HCT116 (cell line): Measurements from ENCODE around the gene PTTG1IP. TPM values are rescaled to one million over a fixed set of nuclear protein-coding genes. Genes with fewer than 3 reads are reported as not detected.

ENCODE experiments used
- ATAC-seq: fragments of 200-7000 bp; cut with Tn5 transposase; 2 replicates; pipeline ENCODE4 v1.9.1; 2020; ENCODE audit warnings: mild to moderate bottlenecking, moderate library complexity
- BruUV-seq: library from RNA; stranded (reverse); fragments of 400-500 nt; replicated peaks from 2 replicates; lab custom pipeline; 2021; lab: Mats Ljungman, UMichigan
- CTCF ChIA-PET: fragments of 300-600 bp; sonication (Branson Sonifier 250); formaldehyde crosslinking; loops from one replicate; lab custom pipeline; 2021; ENCODE audit warnings: antibody characterized with exemption; lab: Charles Lee
- POLR2A ChIA-PET: fragments of 300-600, 350-600 bp; sonication (Branson Sonifier 250); formaldehyde crosslinking; loops from one replicate; lab custom pipeline; 2021; ENCODE audit warnings: antibody characterized with exemption; lab: Charles Lee
- RAD21 ChIA-PET, 2 experiments: fragments of 300-600 bp; sonication (Branson Sonifier 250); formaldehyde crosslinking; loops; one replicate each; lab custom pipeline; 2023; ENCODE audit warnings: low total read pairs in 2 of 2; ENCODE audit not compliant: uncharacterized antibody in 2 of 2, unreplicated experiment in 2 of 2, low non-redundant PET in 1 of 2; lab: Charles Lee
- DNase-seq: peaks from one replicate; pipeline ENCODE4 v3.0.0-alpha.2; 2010; ENCODE audit warnings: low read depth, low spot score
- H2AFZ ChIP-seq: fragments of 200-600 bp; shearing (Covaris generic), sonication (generic); 2 replicates; pipeline ENCODE4 v1.6.1; 2017; ENCODE audit warnings: low read depth, mixed run types, mixed read lengths, antibody characterized with exemption, low read length; ENCODE audit not compliant: poor library complexity, severe bottlenecking
- H3K27ac ChIP-seq: 2 replicates; pipeline ENCODE4 v1.5.1; 2012; ENCODE audit warnings: low read depth, low read length
- H3K27me3 ChIP-seq: fragments of 200-600 bp; sonication (generic); 2 replicates; pipeline ENCODE4 v1.6.1; 2016; ENCODE audit warnings: mixed run types, low read length, mixed read lengths; ENCODE audit not compliant: insufficient read depth
- H3K36me3 ChIP-seq, 2 experiments: fragments of 200-500 bp in 1 of 2; fragments of 200-600 bp in 1 of 2; sonication (Bioruptor generic) in 1 of 2; sonication (generic) in 1 of 2; 2 replicates each; pipeline versions ENCODE4 v1.5.1 to v1.6.1; 2014 to 2016; ENCODE audit warnings: low read length in 2 of 2, inconsistent platforms in 1 of 2, mixed read lengths in 1 of 2, mixed run types in 1 of 2; ENCODE audit not compliant: insufficient read depth in 2 of 2, control insufficient read depth in 1 of 2
- H3K4me1 ChIP-seq, 2 experiments: fragments of 200-600 bp in 1 of 2; sonication (generic) in 1 of 2; 2 replicates each; pipeline versions ENCODE4 v1.5.1 to v1.6.1; 2012 to 2017; ENCODE audit warnings: low read length in 2 of 2, inconsistent platforms in 1 of 2, mild to moderate bottlenecking in 1 of 2, mixed read lengths in 1 of 2, mixed run types in 1 of 2, moderate library complexity in 1 of 2; ENCODE audit not compliant: insufficient read depth in 2 of 2, control insufficient read depth in 1 of 2
- H3K4me2 ChIP-seq: fragments of 200-600 bp; sonication (generic); 2 replicates; pipeline ENCODE4 v1.6.1; 2017; ENCODE audit warnings: mixed run types, low read length, mixed read lengths
- H3K4me3 ChIP-seq, 2 experiments: fragments of 200-600 bp in 1 of 2; sonication (generic) in 1 of 2; replicated peaks in 1 of 2; 2 replicates each; pipeline ENCODE4 v1.5.1; 2011 to 2016; ENCODE audit warnings: low read length in 2 of 2, control low read depth in 1 of 2, low read depth in 1 of 2, mild to moderate bottlenecking in 1 of 2, mixed read lengths in 1 of 2, mixed run types in 1 of 2
- H3K79me2 ChIP-seq: fragments of 200-600 bp; sonication (generic); 2 replicates; pipeline ENCODE4 v1.6.1; 2017; ENCODE audit warnings: mild to moderate bottlenecking, mixed run types, low read length, moderate library complexity, mixed read lengths; ENCODE audit not compliant: insufficient read depth
- H3K9ac ChIP-seq: fragments of 200-600 bp; sonication (generic); 2 replicates; pipeline ENCODE4 v1.6.1; 2016; ENCODE audit warnings: low read length, mixed read lengths
- H3K9me2 ChIP-seq: fragments of 200-600 bp; sonication (generic), shearing (Covaris generic); 2 replicates; pipeline ENCODE4 v1.6.1; 2017; ENCODE audit warnings: mixed run types, mild to moderate bottlenecking, moderate library complexity; ENCODE audit not compliant: insufficient read depth
- H3K9me3 ChIP-seq, 2 experiments: fragments of 200-500 bp in 1 of 2; fragments of 200-600 bp in 1 of 2; sonication (Bioruptor generic) in 1 of 2; sonication (generic) in 1 of 2; 2 replicates each; pipeline ENCODE4 v1.6.1; 2014 to 2017; ENCODE audit warnings: low read length in 2 of 2, mixed read lengths in 2 of 2, inconsistent platforms in 1 of 2, low read depth in 1 of 2, mild to moderate bottlenecking in 1 of 2, mixed run types in 1 of 2, moderate library complexity in 1 of 2; ENCODE audit not compliant: control insufficient read depth in 1 of 2, insufficient read depth in 1 of 2
- H4K20me1 ChIP-seq: fragments of 200-600 bp; sonication (generic), shearing (Covaris generic); 2 replicates; pipeline ENCODE4 v1.6.1; 2017; ENCODE audit warnings: mixed run types, mild to moderate bottlenecking, moderate library complexity; ENCODE audit not compliant: insufficient read depth
- CEBPB ChIP-seq: IDR thresholded peaks from 2 replicates; pipeline ENCODE4 v1.6.1; 2012; ENCODE audit warnings: low read depth
- POLR2A ChIP-seq: IDR thresholded peaks from 2 replicates; pipeline ENCODE4 v1.7.0; 2011; ENCODE audit warnings: borderline replicate concordance; ENCODE audit not compliant: insufficient read depth, insufficient read length; ENCODE audit errors: extremely low read depth
- POLR2AphosphoS5 ChIP-seq: IDR thresholded peaks from 2 replicates; pipeline ENCODE4 v1.6.1; 2011; ENCODE audit warnings: mild to moderate bottlenecking, low read depth, low read length, moderate library complexity
- TCF7L2 ChIP-seq: IDR thresholded peaks from 2 replicates; pipeline ENCODE4 v1.7.0; 2011; ENCODE audit warnings: borderline replicate concordance, inconsistent platforms; ENCODE audit not compliant: insufficient read depth, insufficient read length; ENCODE audit errors: extremely low read depth
- YY1 ChIP-seq: IDR thresholded peaks from 2 replicates; pipeline ENCODE4 v1.6.1; 2011; ENCODE audit warnings: low read length, low read depth, moderate library complexity, mild to moderate bottlenecking; ENCODE audit not compliant: insufficient replicate concordance; ENCODE audit errors: extremely low read depth
- ZNF274 ChIP-seq: fragments of 200-500 bp; sonication (Bioruptor generic); IDR thresholded peaks from 2 replicates; pipeline ENCODE4 v1.6.1; 2014; ENCODE audit warnings: mild to moderate bottlenecking, low read depth, low read length, inconsistent platforms
- intact Hi-C: fragments of 100-400 bp; cut with micrococcal nuclease; formaldehyde crosslinking; loops from 2 replicates; pipeline ENCODE4 v1.10.0; 2022
- total RNA-seq: library from RNA; stranded (reverse); gene quantifications from one replicate; pipeline ENCODE4 v1.2.1, GENCODE V29; 2021; ENCODE audit not compliant: unreplicated experiment

Gene PTTG1IP
- total RNA-seq, 1 experiment from 2014 or later = 83.4 TPM

GRCh38 chr21:44805226-44805625 lies 68.3 kb downstream of the PTTG1IP start:
- Histone ChIP-seq H3K4me1 (peaks cover 10 to 16% of the 10 kb centered on the region in 2 experiments), H3K27ac (no peak overlapping the region), H3K36me3 (peaks cover 0 to 14% of the 10 kb centered on the region in 2 experiments; a peak in 2 of 4 replicates), H3K9me2 (no peaks in the 10 kb centered on the region), H3K4me3 (no peak overlapping the region), H3K79me2 (peaks cover 24% of the 10 kb centered on the region), H3K9ac (no peak overlapping the region), H3K9me3 (no peaks in the 10 kb centered on the region), H3K4me2 (no peak overlapping the region), H3K27me3 (no peaks in the 10 kb centered on the region), H4K20me1 (peaks cover 7% of the 10 kb centered on the region; the same call in 1 of the 2 replicates), H2AFZ (no peak overlapping the region)
- TF ChIP-seq POLR2A = no peak
- TF ChIP-seq ZNF274 = no peak
- no peak for TF ChIP-seq TCF7L2
- no peak for TF ChIP-seq YY1
- DNase-seq (no peak), ATAC-seq (no peak)
- no TSS peak for BruUV-seq
- ChIA-PET POLR2A (no interaction called here), CTCF (interaction anchor here (1.0 kb wide), 1 partner anchor 12 kb away, joined by 4 read pairs; no protein-coding TSS in a partner anchor), RAD21 (no interaction called here)
- intact Hi-C loops = no loop called here

- ChIA-PET RAD21 (no interaction called here), POLR2A (no interaction called here), CTCF (interaction anchor here (1.0 kb wide), 1 partner anchor 11 kb away, joined by 4 read pairs; no protein-coding TSS in a partner anchor)
- Histone ChIP-seq H3K36me3 (peaks cover 0 to 14% of the 10 kb centered on the region in 2 experiments; a peak in 2 of 4 replicates), H3K9me2 (no peaks in the 10 kb centered on the region), H3K4me1 (peaks cover 11 to 20% of the 10 kb centered on the region in 2 experiments), H3K9me3 (no peaks in the 10 kb centered on the region), H3K27me3 (no peaks in the 10 kb centered on the region), H4K20me1 (peaks cover 11% of the 10 kb centered on the region; the same call in 1 of the 2 replicates), H3K4me3 (no peak overlapping the region), H3K9ac (no peak overlapping the region), H3K27ac (no peak overlapping the region), H3K79me2 (peaks cover 28% of the 10 kb centered on the region), H3K4me2 (no peak overlapping the region), H2AFZ (no peak overlapping the region)
- ATAC-seq (no peak), DNase-seq (no peak)
- TF ChIP-seq POLR2AphosphoS5 (0 out of 2 replicates have a peak, but pooled peaks have one; percentile 4), CEBPB (no peak)
- intact Hi-C loops = no loop called here
- no TSS peak for BruUV-seq
Measured at GRCh38 chr21:44804762-44805161, 68.7 kb downstream of the PTTG1IP start.
